Trophoblast cell (in vitro differentiated cells and primary cell): ENCODE results near the gene CPTP. TPM values are rescaled to one million over a fixed set of nuclear protein-coding genes. Genes with fewer than 3 reads are reported as not detected.
A peak's percentile ranks its signal among the peaks of the same experiment; 100 is the strongest.

Source experiments
- DNase-seq, 2 donors: peaks; one replicate each; pipeline ENCODE4 v3.0.0-alpha.2; 2016
- H2AFZ ChIP-seq: 2 replicates; pipeline ENCODE4 v1.6.1; 2013; ENCODE audit warnings: low read length, moderate library complexity, mild to moderate bottlenecking; ENCODE audit not compliant: insufficient read depth, poor library complexity
- H2AK5ac ChIP-seq: 2 replicates; pipeline ENCODE4 v1.6.1; 2013; ENCODE audit warnings: mild to moderate bottlenecking, low read length
- H2BK120ac ChIP-seq: 2 replicates; pipeline ENCODE4 v1.6.1; 2013; ENCODE audit warnings: low read length, mild to moderate bottlenecking, moderate library complexity; ENCODE audit not compliant: insufficient read depth, poor library complexity
- H2BK12ac ChIP-seq: 2 replicates; pipeline ENCODE4 v1.6.1; 2013; ENCODE audit warnings: mild to moderate bottlenecking, low read length, moderate library complexity
- H2BK5ac ChIP-seq: 2 replicates; pipeline ENCODE4 v1.6.1; 2013; ENCODE audit warnings: low read length, low read depth, moderate library complexity, mild to moderate bottlenecking; ENCODE audit not compliant: poor library complexity
- H3K14ac ChIP-seq: 2 replicates; pipeline ENCODE4 v1.6.1; 2013; ENCODE audit warnings: mild to moderate bottlenecking, low read length
- H3K18ac ChIP-seq: 2 replicates; pipeline ENCODE4 v1.6.1; 2013; ENCODE audit warnings: mild to moderate bottlenecking, low read length
- H3K23ac ChIP-seq: 2 replicates; pipeline ENCODE4 v1.6.1; 2013; ENCODE audit warnings: low read length
- H3K27ac ChIP-seq: 2 replicates; pipeline ENCODE4 v1.5.1; 2013; ENCODE audit warnings: low read depth, mild to moderate bottlenecking, inconsistent platforms, low read length, moderate library complexity
- H3K27me3 ChIP-seq: 2 replicates; pipeline ENCODE4 v1.6.1; 2013; ENCODE audit warnings: inconsistent platforms, mild to moderate bottlenecking, low read length, moderate library complexity; ENCODE audit not compliant: insufficient read depth
- H3K36me3 ChIP-seq, 2 experiments: 1 replicate in 1 of 2; 2 replicates in 1 of 2; pipeline ENCODE4 v1.6.1; 2013; ENCODE audit warnings: low read length in 2 of 2, mild to moderate bottlenecking in 2 of 2, moderate library complexity in 1 of 2; ENCODE audit not compliant: insufficient read depth in 2 of 2, control insufficient read depth in 1 of 2
- H3K4ac ChIP-seq: 2 replicates; pipeline ENCODE4 v1.6.1; 2013; ENCODE audit warnings: low read depth, mild to moderate bottlenecking, low read length, moderate library complexity
- H3K4me1 ChIP-seq, 2 experiments: 1 replicate in 1 of 2; 2 replicates in 1 of 2; pipeline ENCODE4 v1.6.1; 2013; ENCODE audit warnings: low read length in 2 of 2, mild to moderate bottlenecking in 2 of 2, moderate library complexity in 1 of 2; ENCODE audit not compliant: insufficient read depth in 2 of 2, control insufficient read depth in 1 of 2
- H3K4me2 ChIP-seq: 2 replicates; pipeline ENCODE4 v1.6.1; 2013; ENCODE audit warnings: inconsistent platforms, mild to moderate bottlenecking, low read length, moderate library complexity
- H3K4me3 ChIP-seq: 2 replicates; pipeline ENCODE4 v1.5.1; 2013; ENCODE audit warnings: mild to moderate bottlenecking, low read depth, low read length, inconsistent platforms
- H3K79me1 ChIP-seq: one replicate; pipeline ENCODE4 v1.6.1; 2013; ENCODE audit warnings: low read length
- H3K79me2 ChIP-seq: 2 replicates; pipeline ENCODE4 v1.6.1; 2013; ENCODE audit warnings: low read length, mild to moderate bottlenecking; ENCODE audit not compliant: control insufficient read depth, insufficient read depth, poor library complexity
- H3K9ac ChIP-seq: 2 replicates; pipeline ENCODE4 v1.6.1; 2013; ENCODE audit warnings: mild to moderate bottlenecking, low read length
- H3K9me3 ChIP-seq: 2 replicates; pipeline ENCODE4 v1.6.1; 2013; ENCODE audit warnings: low read depth, mild to moderate bottlenecking, control low read depth, inconsistent platforms, low read length; ENCODE audit not compliant: insufficient read depth
- H4K12ac ChIP-seq: 2 replicates; pipeline ENCODE4 v1.6.1; 2013; ENCODE audit warnings: low read depth, mild to moderate bottlenecking, low read length, moderate library complexity
- H4K8ac ChIP-seq: 2 replicates; pipeline ENCODE4 v1.6.1; 2013; ENCODE audit warnings: low read depth, mild to moderate bottlenecking, low read length, moderate library complexity
- H4K91ac ChIP-seq: one replicate; pipeline ENCODE4 v1.6.1; 2013; ENCODE audit warnings: low read depth, mild to moderate bottlenecking, low read length, moderate library complexity
- WGBS: extraction: QIAGEN DNeasy Blood & Tissue Kit; methylation state at CpG from one replicate; pipeline ENCODE4 v1.1.7; 2013; ENCODE audit warnings: missing lambda C conversion rate; ENCODE audit not compliant: insufficient read length, insufficient coverage; ENCODE audit errors: extremely low coverage; 5-methylcytosine and 5-hydroxymethylcytosine counted together
- polyA plus RNA-seq: library from polyadenylated mRNA; stranded (reverse); fragments of 200-250 nt; gene quantifications from 2 replicates; pipeline ENCODE4 v1.2.3, GENCODE V29; 2013

The CPTP gene
- polyA plus RNA-seq, result 20.9 and 21.3 TPM in 2 replicates

DNA sequence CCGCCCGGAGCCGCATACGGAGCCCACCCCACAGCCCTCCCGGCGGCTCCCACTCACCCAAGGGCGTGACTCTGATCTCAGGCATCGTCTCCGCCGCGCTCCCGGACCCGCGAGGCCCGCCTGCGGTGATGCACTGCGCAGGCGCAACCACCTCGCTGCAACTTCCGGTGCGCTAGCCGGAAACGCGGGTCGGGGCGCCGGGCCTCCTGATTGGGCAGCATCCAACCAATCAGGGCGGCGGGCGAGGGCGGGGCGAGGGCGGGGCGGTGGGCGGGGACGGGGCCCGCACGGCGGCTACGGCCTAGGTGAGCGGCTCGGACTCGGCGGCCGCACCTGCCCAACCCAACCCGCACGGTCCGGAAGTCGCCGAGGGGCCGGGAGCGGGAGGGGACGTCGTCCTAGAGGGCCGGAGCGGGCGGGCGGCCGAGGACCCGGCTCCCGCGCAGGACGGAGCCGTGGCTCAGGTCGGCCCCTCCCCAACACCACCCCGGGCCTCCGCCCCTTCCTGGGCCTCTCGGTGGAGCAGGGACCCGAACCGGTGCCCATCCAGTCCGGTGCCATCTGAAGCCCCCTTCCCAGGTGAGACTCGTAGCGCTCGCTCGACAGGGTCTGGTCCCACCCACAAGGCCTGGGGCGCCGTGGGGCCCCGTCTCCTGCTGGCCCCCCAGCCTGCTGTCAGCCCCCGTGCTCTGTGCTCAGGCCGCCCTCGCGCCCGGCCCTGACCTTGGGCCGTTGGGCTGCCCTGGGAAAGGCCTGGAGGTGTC is at the start of gene CPTP, which contains the start of gene INTS11:
Gene CPTP, plus strand, starts transcription at position 279 of the 764 bp plus-strand sequence. CDS start 2,109 bp downstream, outside the sequence.
Gene INTS11, minus strand, starts transcription at position 137 of the 764 bp plus-strand sequence. Its CDS starts 52 bp downstream, at position 85.
- peak within 1 kb of the TSS; percentile 50 for H3K18ac ChIP-seq
- peak within 1 kb of the TSS; percentile 93 for H4K91ac ChIP-seq
- no peaks in the 10 kb centered on the region for H3K27me3 ChIP-seq

DNA sequence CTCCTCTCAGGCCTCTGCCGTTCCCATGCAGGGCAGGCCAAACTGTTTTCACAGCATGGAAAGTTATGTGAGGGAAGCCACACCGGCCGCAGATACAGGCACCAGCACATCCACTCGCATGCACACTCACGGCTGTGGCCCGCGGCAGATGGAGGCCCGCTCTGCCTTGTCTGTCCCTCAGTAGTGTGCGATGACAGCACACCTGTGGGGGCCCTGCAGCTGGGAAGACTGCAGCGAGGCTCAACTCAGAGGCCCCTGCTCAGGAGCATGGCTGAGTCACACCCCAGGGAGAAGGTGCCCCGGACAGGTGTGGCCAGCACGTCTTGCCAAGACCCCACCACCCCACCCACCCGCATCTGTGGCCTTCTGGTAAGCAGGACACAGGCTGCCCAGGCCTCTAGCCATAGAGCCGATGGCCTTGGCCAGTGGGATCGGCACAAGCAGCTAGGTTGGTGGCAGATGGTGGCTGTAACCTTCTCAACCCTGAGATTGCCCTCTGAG is 49.6 kb upstream of the CPTP start:
- Histone ChIP-seq H2AK5ac (no peak overlapping the region), H3K9ac (no peak overlapping the region), H3K79me2 (peaks cover 25% of the 10 kb centered on the region), H2AFZ (no peak overlapping the region), H4K8ac (no peak overlapping the region), H3K9me3 (peaks cover 4% of the 10 kb centered on the region), H3K27me3 (no peaks in the 10 kb centered on the region), H3K14ac (no peak overlapping the region), H3K4ac (no peak overlapping the region), H4K12ac (no peak overlapping the region), H3K27ac (no peak overlapping the region), H3K18ac (no peak overlapping the region), H4K91ac (no peak overlapping the region), H2BK120ac (no peak overlapping the region), H3K79me1 (peaks cover 9% of the 10 kb centered on the region), H3K4me1 (peaks cover 13 to 20% of the 10 kb centered on the region in 2 experiments), H3K36me3 (peaks cover 5 to 10% of the 10 kb centered on the region in 2 experiments), H2BK12ac (no peak overlapping the region), H3K23ac (no peak overlapping the region), H3K4me2 (no peak overlapping the region), H2BK5ac (no peak overlapping the region), H3K4me3 (no peak overlapping the region)
- peak; percentile 45 to 50 for DNase-seq
- no CpG with 5 or more reads among the region's 15 CpGs for WGBS

More for the DNA sequence above, at the start of gene CPTP, which contains the start of gene INTS11:
- Histone ChIP-seq H2BK12ac (no peak within 1 kb of the TSS), H3K9ac (peak within 1 kb of the TSS; percentile 97), H2AK5ac (peak within 1 kb of the TSS; percentile 92), H3K23ac (no peak within 1 kb of the TSS), H3K9me3 (peaks cover 8% of the 10 kb centered on the region), H2AFZ (peak within 1 kb of the TSS; percentile 80), H2BK120ac (peak within 1 kb of the TSS; percentile 29), H4K8ac (peak within 1 kb of the TSS; percentile 93), H4K12ac (peak within 1 kb of the TSS; percentile 94), H3K27ac (peak within 1 kb of the TSS; percentile 26), H3K4me1 (peaks cover 12% of the 10 kb centered on the region in 2 experiments), H3K4me3 (peak within 1 kb of the TSS; percentile 99), H3K79me2 (peaks cover 26% of the 10 kb centered on the region), H3K14ac (peak within 1 kb of the TSS; percentile 93), H3K4me2 (peak within 1 kb of the TSS; percentile 86), H2BK5ac (peak within 1 kb of the TSS; percentile 59), H3K4ac (peak within 1 kb of the TSS; percentile 99), H3K36me3 (peaks cover 37 to 38% of the 10 kb centered on the region in 2 experiments), H3K79me1 (peaks cover 9% of the 10 kb centered on the region)
- DNase-seq, result peak; percentile 89 to 96
- WGBS, result no CpG with 5 or more reads among the region's 84 CpGs

DNA sequence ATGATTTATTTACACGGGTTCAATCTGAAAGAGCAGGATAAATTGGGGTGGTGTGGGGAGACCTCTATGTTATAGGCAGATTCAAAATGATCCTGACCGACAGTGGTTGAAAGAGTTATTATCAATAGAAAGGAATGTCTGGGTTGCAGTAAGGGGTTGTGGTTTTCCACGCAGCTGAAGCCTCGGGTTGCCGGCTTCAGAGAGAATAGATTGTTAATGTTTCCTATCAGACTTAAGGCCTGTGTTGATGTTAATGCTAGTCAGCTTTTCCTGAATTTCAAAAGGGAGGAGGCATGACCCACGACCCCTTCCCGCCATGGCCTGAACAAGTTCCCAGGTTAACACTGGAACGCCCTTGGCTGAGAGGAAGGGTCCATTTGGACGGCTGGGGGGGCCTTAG is 48.8 kb upstream of the CPTP start:
- no peak for DNase-seq
- Histone ChIP-seq H4K8ac (no peak overlapping the region), H3K79me1 (peaks cover 9% of the 10 kb centered on the region), H3K14ac (no peak overlapping the region), H3K27ac (no peak overlapping the region), H3K18ac (no peak overlapping the region), H3K4me3 (no peak overlapping the region), H3K23ac (no peak overlapping the region), H3K9ac (no peak overlapping the region), H2BK12ac (no peak overlapping the region), H3K4me1 (peaks cover 13 to 17% of the 10 kb centered on the region in 2 experiments), H4K12ac (no peak overlapping the region), H3K36me3 (peaks cover 2 to 5% of the 10 kb centered on the region in 2 experiments), H3K79me2 (peaks cover 21% of the 10 kb centered on the region), H4K91ac (no peak overlapping the region), H2BK5ac (no peak overlapping the region), H3K4ac (no peak overlapping the region), H3K27me3 (no peaks in the 10 kb centered on the region), H2BK120ac (no peak overlapping the region), H2AK5ac (no peak overlapping the region), H3K9me3 (peaks cover 4% of the 10 kb centered on the region), H3K4me2 (no peak overlapping the region), H2AFZ (no peak overlapping the region)
- WGBS, result no CpG with 5 or more reads among the region's 9 CpGs

DNA sequence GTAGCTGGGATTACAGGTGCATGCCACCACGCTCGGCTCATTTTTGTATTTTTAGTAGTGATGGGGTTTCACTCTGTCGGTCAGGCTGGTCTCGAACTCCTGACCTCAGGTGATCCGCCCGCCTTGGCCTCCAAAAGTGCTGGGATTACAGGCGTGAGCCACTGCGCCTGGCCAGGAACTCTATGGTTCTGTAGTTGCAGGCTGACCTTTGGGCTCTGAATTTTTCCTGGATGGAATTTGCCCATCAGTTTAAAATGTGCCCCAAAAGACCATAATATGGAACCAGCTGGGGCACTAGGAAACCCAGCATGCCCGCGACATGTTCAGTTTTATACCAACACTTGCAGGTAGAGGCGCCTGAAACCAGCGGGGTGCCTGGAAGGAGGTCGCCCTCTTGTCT is 46.0 kb upstream of the CPTP start:
- no peak overlapping the region for H2AFZ ChIP-seq
- H3K18ac ChIP-seq, result no peak overlapping the region
- no peak overlapping the region for H4K12ac ChIP-seq
- peaks cover 5 to 6% of the 10 kb centered on the region in 2 experiments for H3K4me1 ChIP-seq
- peaks cover 4% of the 10 kb centered on the region for H3K79me1 ChIP-seq
- H4K91ac ChIP-seq, result no peak overlapping the region
- H2BK5ac ChIP-seq, result no peak overlapping the region
- H3K9ac ChIP-seq, result no peak overlapping the region
- no peak overlapping the region for H3K27ac ChIP-seq
- no peak overlapping the region for H3K14ac ChIP-seq
- H2BK120ac ChIP-seq, result no peak overlapping the region
- no peaks in the 10 kb centered on the region for H3K27me3 ChIP-seq
- H3K79me2 ChIP-seq, result peaks cover 3% of the 10 kb centered on the region
- no peak for DNase-seq
- no peak overlapping the region for H3K23ac ChIP-seq
- no peak overlapping the region for H3K4me2 ChIP-seq
- no CpG with 5 or more reads among the region's 13 CpGs for WGBS
- H3K4me3 ChIP-seq, result no peak overlapping the region
- H2AK5ac ChIP-seq, result no peak overlapping the region
- no peak overlapping the region for H2BK12ac ChIP-seq
- H3K9me3 ChIP-seq, result peaks cover 5% of the 10 kb centered on the region
- H3K36me3 ChIP-seq, result no peaks in the 10 kb centered on the region
- no peak overlapping the region for H3K4ac ChIP-seq
- H4K8ac ChIP-seq, result no peak overlapping the region
